ENCODE data around the gene GPRC6A.

The GPRC6A gene

DNA sequence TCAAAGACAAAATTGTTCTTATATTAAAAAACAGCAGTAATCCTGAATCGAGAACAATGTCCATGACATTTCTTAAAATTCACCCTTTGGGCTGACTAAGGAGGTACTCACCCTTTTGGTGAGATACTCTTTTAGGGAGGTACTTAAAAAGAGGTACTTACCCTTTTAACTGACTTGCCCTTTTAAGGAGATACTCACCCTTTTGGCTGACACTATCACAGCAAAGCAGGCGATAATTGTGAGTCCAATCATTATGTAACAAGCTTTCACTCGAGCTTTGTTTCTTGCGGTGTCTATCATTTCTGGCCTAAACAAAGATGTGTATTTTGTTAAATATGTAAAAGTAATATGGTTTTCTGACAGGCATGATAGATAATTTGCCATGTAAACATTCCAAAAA lies 67.1 kb downstream of the GPRC6A start:
- Histone ChIP-seq H3K4me3 (ENCODE audit: low read depth, low read length) (0 out of 2 replicates have a peak overlapping the region, but pooled peaks have one; percentile 14), H3K36me3 (ENCODE audit: control insufficient read depth, insufficient read depth, low read length) (no peaks in the 10 kb centered on the region), H3K9ac (ENCODE audit: low read depth, low read length) (no peak overlapping the region), H3K27ac (ENCODE audit: low read depth, low read length) (no peak overlapping the region), H3K27me3 (ENCODE audit: control insufficient read depth, insufficient read depth, low read length) (peaks cover 31% of the 10 kb centered on the region), H3K9me3 (ENCODE audit: control insufficient read depth, insufficient read depth, low read length) (no peaks in the 10 kb centered on the region), H3K4me1 (ENCODE audit: control insufficient read depth, insufficient read depth, low read length) (peaks cover 14% of the 10 kb centered on the region)

DNA sequence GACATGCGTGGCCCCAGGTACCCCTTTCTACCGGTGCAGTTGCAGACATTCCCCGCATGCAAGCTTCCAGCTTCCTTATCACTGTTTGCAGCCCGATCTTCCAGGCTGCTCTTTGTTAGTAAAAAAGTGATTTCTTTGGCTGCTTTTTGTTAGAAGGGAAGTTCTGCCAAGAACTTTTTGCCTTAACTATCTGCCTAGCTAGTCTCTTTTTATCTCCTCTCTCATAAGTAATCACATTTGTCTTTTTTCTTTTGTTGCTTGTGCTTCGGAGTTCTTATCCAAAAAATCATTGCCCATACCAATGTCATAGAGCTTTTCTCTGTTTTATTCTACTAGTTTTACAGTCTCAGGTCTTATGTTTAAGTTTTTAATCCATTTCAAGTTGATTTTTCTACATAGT lies 83.7 kb downstream of the GPRC6A start:
- Histone ChIP-seq H3K4me1 (ENCODE audit: control insufficient read depth, insufficient read depth, low read length) (no peaks in the 10 kb centered on the region), H3K9me3 (ENCODE audit: control insufficient read depth, insufficient read depth, low read length) (no peaks in the 10 kb centered on the region), H3K27me3 (ENCODE audit: control insufficient read depth, insufficient read depth, low read length) (no peaks in the 10 kb centered on the region), H3K27ac (ENCODE audit: low read depth, low read length) (no peak overlapping the region), H3K36me3 (ENCODE audit: control insufficient read depth, insufficient read depth, low read length) (no peaks in the 10 kb centered on the region), H3K4me3 (ENCODE audit: low read depth, low read length) (no peak overlapping the region), H3K9ac (ENCODE audit: low read depth, low read length) (no peak overlapping the region)

Measured in HUES48 (cell line).